Endothelial cell of umbilical vein (primary cell): ENCODE results near the gene MNS1. TPM values are rescaled to one million over a fixed set of nuclear protein-coding genes. Genes with fewer than 3 reads are reported as not detected.

ENCODE experiments used
- BruUV-seq: library from RNA; stranded (reverse); fragments of 400-500 nt; replicated peaks from 2 replicates; lab custom pipeline; 2021; lab: Mats Ljungman, UMichigan
- CTCF ChIA-PET: fragments of 300-600, 350-600 bp; sonication (Branson Sonifier 250); formaldehyde crosslinking; loops from one replicate; lab custom pipeline; 2021; ENCODE audit warnings: antibody characterized with exemption, inconsistent platforms; lab: Charles Lee
- POLR2A ChIA-PET: fragments of 300-600, 350-600 bp; sonication (Branson Sonifier 250); formaldehyde crosslinking; loops from one replicate; lab custom pipeline; 2021; ENCODE audit warnings: antibody characterized with exemption, inconsistent platforms; lab: Charles Lee
- DNase-seq: peaks from one replicate; pipeline ENCODE4 v3.0.0-alpha.2; 2011; ENCODE audit warnings: low read depth, low spot score
- FAIRE-seq: peaks from 2 replicates; lab custom pipeline; 2011; peaks lifted over from hg19 to GRCh38; lab: Jason Lieb, UNC
- H2AFZ ChIP-seq: 2 replicates; pipeline ENCODE4 v1.6.0; 2012; ENCODE audit warnings: low read depth, low read length, control low read depth, inconsistent platforms
- H3K27ac ChIP-seq: 2 replicates; pipeline ENCODE4 v1.5.1; 2011; ENCODE audit warnings: low read depth, mild to moderate bottlenecking, control low read depth, low read length, moderate library complexity; ENCODE audit not compliant: insufficient read depth
- H3K27me3 ChIP-seq, 2 experiments: 2 replicates each; pipeline versions ENCODE4 v1.6.0 to v1.6.1; 2011; ENCODE audit warnings: low read length in 2 of 2, mixed read lengths in 1 of 2; ENCODE audit not compliant: control insufficient read depth in 2 of 2, insufficient read depth in 2 of 2
- H3K36me3 ChIP-seq, 2 experiments: 2 replicates in 1 of 2; 3 replicates in 1 of 2; pipeline ENCODE4 v1.5.1; 2011; ENCODE audit warnings: low read length in 2 of 2, mild to moderate bottlenecking in 1 of 2, moderate library complexity in 1 of 2; ENCODE audit not compliant: control insufficient read depth in 2 of 2, insufficient read depth in 2 of 2; ENCODE audit errors: extremely low read depth in 1 of 2
- H3K4me1 ChIP-seq: 3 replicates; pipeline ENCODE4 v1.5.1; 2011; ENCODE audit warnings: mild to moderate bottlenecking, low read length; ENCODE audit not compliant: control insufficient read depth, insufficient read depth; ENCODE audit errors: extremely low read depth
- H3K4me2 ChIP-seq: 2 replicates; pipeline ENCODE4 v1.6.1; 2011; ENCODE audit warnings: low read length, control low read depth, mixed read lengths; ENCODE audit not compliant: insufficient read depth
- H3K4me3 ChIP-seq, 3 experiments: fragments of 200-600 bp in 1 of 3; sonication (generic), shearing (Covaris generic) in 1 of 3; replicated peaks in 1 of 3; 2 replicates each; pipeline ENCODE4 v1.5.1; 2011 to 2016; ENCODE audit warnings: control low read depth in 3 of 3, low read length in 3 of 3, mild to moderate bottlenecking in 2 of 3, inconsistent platforms in 1 of 3, low read depth in 1 of 3, moderate library complexity in 1 of 3; ENCODE audit not compliant: insufficient read depth in 1 of 3
- H3K79me2 ChIP-seq: 2 replicates; pipeline ENCODE4 v1.6.0; 2012; ENCODE audit warnings: low read length, inconsistent platforms; ENCODE audit not compliant: control insufficient read depth, insufficient read depth
- H3K9ac ChIP-seq: replicated peaks from 2 replicates; pipeline ENCODE3; 2011; ENCODE audit warnings: low read length, control low read depth; ENCODE audit not compliant: insufficient read depth; ENCODE audit errors: extremely low read depth
- H3K9me1 ChIP-seq: replicated peaks from 3 replicates; pipeline ENCODE4 v1.6.0; 2011; ENCODE audit warnings: mild to moderate bottlenecking, low read length; ENCODE audit not compliant: control insufficient read depth, insufficient read depth; ENCODE audit errors: extremely low read depth
- H3K9me3 ChIP-seq: replicated peaks from 2 replicates; pipeline ENCODE4 v1.5.1; 2012; ENCODE audit warnings: low read length, inconsistent platforms; ENCODE audit not compliant: control insufficient read depth, insufficient read depth
- H4K20me1 ChIP-seq: replicated peaks from 2 replicates; pipeline ENCODE3; 2011; ENCODE audit warnings: mild to moderate bottlenecking, low read length; ENCODE audit not compliant: control insufficient read depth, insufficient read depth; ENCODE audit errors: extremely low read depth
- EZH2 ChIP-seq: IDR thresholded peaks from 2 replicates; pipeline ENCODE4 v1.6.1; 2012; ENCODE audit warnings: borderline replicate concordance, low read depth, mild to moderate bottlenecking, moderate library complexity, low read length, inconsistent platforms; ENCODE audit not compliant: severe bottlenecking
- GATA2 ChIP-seq: IDR thresholded peaks from 2 replicates; pipeline ENCODE4 v1.7.0; 2011; ENCODE audit warnings: low read depth, mild to moderate bottlenecking, moderate library complexity, mixed read lengths, low read length; ENCODE audit not compliant: insufficient read length, insufficient read depth
- POLR2AphosphoS5 ChIP-seq: IDR thresholded peaks from 2 replicates; pipeline ENCODE4 v1.6.1; 2012; ENCODE audit warnings: low read depth, mild to moderate bottlenecking, control low read depth, low read length, moderate library complexity; ENCODE audit not compliant: insufficient read depth
- dilution Hi-C: fragments of 300-500 bp; cut with MboI; formaldehyde crosslinking; loops from one replicate; pipeline ENCODE4 v1.15.0; 2019; ENCODE audit warnings: low sequenced_read_pairs; ENCODE audit not compliant: extremely low pct_ligation_motif_present
- intact Hi-C: fragments of 100-400 bp; cut with micrococcal nuclease; formaldehyde crosslinking; loops from one replicate; pipeline ENCODE4 v1.10.0; 2022
- polyA plus RNA-seq, 4 experiments: library from polyadenylated mRNA; depleted of rRNA in 3 of 4; stranded (reverse) in 3 of 4; unstranded in 1 of 4; fragments of >200 nt; gene quantifications; 2 replicates each; pipeline versions ENCODE4 v1.2.1 to v1.2.3, GENCODE V29; 2011 to 2012; ENCODE audit warnings: missing spikeins in 1 of 4
- total RNA-seq: library from RNA; stranded (reverse); gene quantifications from 2 replicates; pipeline ENCODE4 v1.2.3, GENCODE V29; 2021
- TF ChIP-seq, protein P1 (sequence below), 2 donors: IDR thresholded peaks; 1 replicate in 1 of 2; 2 replicates in 1 of 2; pipeline ENCODE4 v1.5.1; 2011; ENCODE audit warnings: low read length in 2 of 2, mild to moderate bottlenecking in 2 of 2, moderate library complexity in 2 of 2, control low read depth in 1 of 2, inconsistent platforms in 1 of 2, low read depth in 1 of 2; ENCODE audit not compliant: insufficient read depth in 1 of 2; ENCODE audit errors: extremely low read depth in 1 of 2

MNS1 gene
- total and polyA plus RNA-seq, 2 donors (not counting 3 experiments of a cell fraction or from before 2014, with no cell fraction given), result 0.25 to 2.6 TPM

DNA sequence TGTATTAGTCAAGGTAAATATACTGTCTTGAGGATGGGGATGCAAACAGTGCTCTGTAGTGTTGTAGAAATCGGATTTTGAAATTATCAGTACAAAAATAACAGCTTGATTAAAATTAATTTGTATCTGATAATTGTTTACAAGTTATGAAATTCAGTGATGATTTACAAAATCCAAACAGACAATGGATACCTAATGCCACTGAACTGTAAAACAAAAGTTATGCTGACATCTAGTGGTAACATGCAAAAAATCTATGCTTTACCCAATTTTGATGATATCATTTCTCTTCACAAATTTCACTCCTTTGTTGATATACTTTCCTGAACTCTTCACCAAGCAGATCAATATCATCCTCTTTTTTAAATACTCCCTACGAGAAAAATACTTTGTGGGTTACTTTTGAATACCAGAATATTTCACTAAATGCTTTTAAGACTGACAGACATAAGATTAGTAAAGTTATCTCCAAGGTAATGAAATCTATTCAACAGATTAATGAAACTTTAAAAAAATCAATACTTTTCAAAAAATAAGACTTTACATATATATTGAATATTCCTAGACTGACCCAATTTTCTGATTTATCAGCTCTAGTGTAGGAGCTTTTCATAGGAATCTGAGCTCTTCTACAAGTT, 36.0 kb downstream of the MNS1 start:
- H3K36me3 ChIP-seq, result no peaks in the 10 kb centered on the region
- ChIA-PET CTCF (interaction anchor here (0.5 to 5.5 kb wide), 10 partner anchors 18 to 835 kb away, joined by 3 to 99 read pairs (median 4); no protein-coding TSS in a partner anchor), POLR2A (no interaction called here)
- H3K4me1 ChIP-seq, result no peaks in the 10 kb centered on the region
- H3K27me3 ChIP-seq, result no peaks in the 10 kb centered on the region
- intact Hi-C loops (loop anchor here (1.0 kb wide), 2 partner anchors 180 to 377 kb away; no protein-coding TSS in a partner anchor), dilution Hi-C loops (no loop called here)
- no peaks in the 10 kb centered on the region for H3K79me2 ChIP-seq
- no peak overlapping the region for H3K4me2 ChIP-seq
- FAIRE-seq, result peak; percentile 18
- no peak overlapping the region for H2AFZ ChIP-seq
- no peaks in the 10 kb centered on the region for H3K9me3 ChIP-seq
- H3K4me3 ChIP-seq, result no peak overlapping the region
- no TSS peak for BruUV-seq
- H3K27ac ChIP-seq, result no peak overlapping the region
- H3K9ac ChIP-seq, result no peak overlapping the region
- H4K20me1 ChIP-seq, result no peaks in the 10 kb centered on the region
- no peaks in the 10 kb centered on the region for H3K9me1 ChIP-seq
- peak; percentile 49 for DNase-seq
- no peak for TF ChIP-seq GATA2
- TF ChIP-seq, protein P1, sequence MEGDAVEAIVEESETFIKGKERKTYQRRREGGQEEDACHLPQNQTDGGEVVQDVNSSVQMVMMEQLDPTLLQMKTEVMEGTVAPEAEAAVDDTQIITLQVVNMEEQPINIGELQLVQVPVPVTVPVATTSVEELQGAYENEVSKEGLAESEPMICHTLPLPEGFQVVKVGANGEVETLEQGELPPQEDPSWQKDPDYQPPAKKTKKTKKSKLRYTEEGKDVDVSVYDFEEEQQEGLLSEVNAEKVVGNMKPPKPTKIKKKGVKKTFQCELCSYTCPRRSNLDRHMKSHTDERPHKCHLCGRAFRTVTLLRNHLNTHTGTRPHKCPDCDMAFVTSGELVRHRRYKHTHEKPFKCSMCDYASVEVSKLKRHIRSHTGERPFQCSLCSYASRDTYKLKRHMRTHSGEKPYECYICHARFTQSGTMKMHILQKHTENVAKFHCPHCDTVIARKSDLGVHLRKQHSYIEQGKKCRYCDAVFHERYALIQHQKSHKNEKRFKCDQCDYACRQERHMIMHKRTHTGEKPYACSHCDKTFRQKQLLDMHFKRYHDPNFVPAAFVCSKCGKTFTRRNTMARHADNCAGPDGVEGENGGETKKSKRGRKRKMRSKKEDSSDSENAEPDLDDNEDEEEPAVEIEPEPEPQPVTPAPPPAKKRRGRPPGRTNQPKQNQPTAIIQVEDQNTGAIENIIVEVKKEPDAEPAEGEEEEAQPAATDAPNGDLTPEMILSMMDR (IDR thresholded peaks at IDR 0.05; ENCODE audit: extremely low read depth in 1 of 2, insufficient read depth in 1 of 2, low read depth in 1 of 2, low read length in 2 of 2), result peak; percentile 14 to 17
- no peak for TF ChIP-seq EZH2
- TF ChIP-seq POLR2AphosphoS5, result no peak
